NB4 (cell line): ENCODE measurements around the gene NCOA6.

Source experiments
- DNase-seq: peaks from one replicate; pipeline ENCODE4 v3.0.0; 2010; ENCODE audit warnings: low read depth
- H3K4me3 ChIP-seq: one replicate; pipeline ENCODE4 v1.5.1; 2011; ENCODE audit warnings: mild to moderate bottlenecking, low read depth, low read length, moderate library complexity
- MYC ChIP-seq: IDR thresholded peaks from 2 replicates; pipeline ENCODE4 v1.6.1; 2011; ENCODE audit warnings: low read depth, low read length
- POLR2A ChIP-seq: IDR thresholded peaks from 2 replicates; pipeline ENCODE4 v1.6.1; 2011; ENCODE audit warnings: mild to moderate bottlenecking; ENCODE audit not compliant: insufficient read length; ENCODE audit errors: extremely low read depth
- TF ChIP-seq, protein P1 (sequence below): IDR thresholded peaks from 2 replicates; pipeline ENCODE4 v1.6.1; 2011; ENCODE audit warnings: low read depth, low read length
- TF ChIP-seq, protein P2 (sequence below): IDR thresholded peaks from one replicate; pipeline ENCODE4 v1.5.1; 2012; ENCODE audit warnings: low read depth, low read length

The NCOA6 gene

DNA sequence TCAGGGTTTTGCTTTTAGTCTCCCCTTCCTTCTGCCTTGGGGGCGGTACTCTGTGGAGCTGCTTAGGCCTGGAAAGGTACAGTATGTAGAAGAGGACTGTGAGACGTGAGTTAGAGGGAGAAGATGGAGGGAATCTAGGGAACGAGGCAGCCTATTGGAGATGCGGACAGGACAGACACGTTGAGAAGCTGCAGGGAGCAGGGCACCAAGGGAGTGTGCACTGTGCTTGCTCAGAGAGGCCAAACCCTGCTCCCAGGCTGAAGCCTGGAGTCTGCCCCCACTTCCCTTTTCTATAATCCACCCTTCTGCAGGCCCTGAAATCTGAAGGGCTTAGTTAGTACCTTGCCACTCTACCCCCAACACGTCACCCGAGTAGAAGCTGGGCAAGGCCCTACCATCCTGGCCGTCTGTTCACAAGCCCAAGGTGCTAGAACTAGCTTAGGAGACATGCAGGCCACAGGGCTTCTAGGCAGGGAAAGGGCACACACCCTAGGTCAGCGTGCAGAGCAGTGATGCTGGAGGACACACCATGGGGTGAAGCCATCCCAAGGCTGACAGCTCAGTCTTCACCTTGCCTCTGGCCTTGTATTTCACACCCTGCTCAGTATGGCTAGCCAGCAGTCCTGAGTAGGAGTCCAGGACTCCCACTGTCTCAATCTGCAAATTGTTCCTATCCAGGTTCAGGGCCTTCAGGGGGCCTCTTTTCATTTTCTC is 114.4 kb downstream of the NCOA6 start:
- TF ChIP-seq, protein P1, sequence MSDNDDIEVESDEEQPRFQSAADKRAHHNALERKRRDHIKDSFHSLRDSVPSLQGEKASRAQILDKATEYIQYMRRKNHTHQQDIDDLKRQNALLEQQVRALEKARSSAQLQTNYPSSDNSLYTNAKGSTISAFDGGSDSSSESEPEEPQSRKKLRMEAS: no peak
- TF ChIP-seq MYC (no peak), POLR2A (no peak)
- TF ChIP-seq, protein P2, sequence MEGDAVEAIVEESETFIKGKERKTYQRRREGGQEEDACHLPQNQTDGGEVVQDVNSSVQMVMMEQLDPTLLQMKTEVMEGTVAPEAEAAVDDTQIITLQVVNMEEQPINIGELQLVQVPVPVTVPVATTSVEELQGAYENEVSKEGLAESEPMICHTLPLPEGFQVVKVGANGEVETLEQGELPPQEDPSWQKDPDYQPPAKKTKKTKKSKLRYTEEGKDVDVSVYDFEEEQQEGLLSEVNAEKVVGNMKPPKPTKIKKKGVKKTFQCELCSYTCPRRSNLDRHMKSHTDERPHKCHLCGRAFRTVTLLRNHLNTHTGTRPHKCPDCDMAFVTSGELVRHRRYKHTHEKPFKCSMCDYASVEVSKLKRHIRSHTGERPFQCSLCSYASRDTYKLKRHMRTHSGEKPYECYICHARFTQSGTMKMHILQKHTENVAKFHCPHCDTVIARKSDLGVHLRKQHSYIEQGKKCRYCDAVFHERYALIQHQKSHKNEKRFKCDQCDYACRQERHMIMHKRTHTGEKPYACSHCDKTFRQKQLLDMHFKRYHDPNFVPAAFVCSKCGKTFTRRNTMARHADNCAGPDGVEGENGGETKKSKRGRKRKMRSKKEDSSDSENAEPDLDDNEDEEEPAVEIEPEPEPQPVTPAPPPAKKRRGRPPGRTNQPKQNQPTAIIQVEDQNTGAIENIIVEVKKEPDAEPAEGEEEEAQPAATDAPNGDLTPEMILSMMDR: no peak
- H3K4me3 ChIP-seq: no peak overlapping the region
- peak; percentile 59 for DNase-seq

DNA sequence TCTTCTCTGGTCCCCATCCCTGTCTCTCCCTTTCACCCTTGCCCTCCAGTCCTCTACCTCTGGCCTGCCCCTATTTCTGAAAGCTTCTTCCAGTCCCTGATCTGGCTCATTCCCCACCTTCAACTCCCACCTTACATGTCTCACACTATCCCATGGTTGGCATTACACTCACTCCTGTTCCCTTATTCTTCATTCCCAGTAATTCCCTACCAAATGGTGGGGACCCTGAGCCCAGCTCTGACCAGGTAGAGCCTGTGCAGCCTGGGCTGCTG is 114.9 kb downstream of the NCOA6 start:
- DNase-seq: peak; percentile 14
- no peak overlapping the region for H3K4me3 ChIP-seq
- TF ChIP-seq MYC (no peak), POLR2A (no peak)
- TF ChIP-seq, protein P2: no peak
- TF ChIP-seq, protein P1: no peak

DNA sequence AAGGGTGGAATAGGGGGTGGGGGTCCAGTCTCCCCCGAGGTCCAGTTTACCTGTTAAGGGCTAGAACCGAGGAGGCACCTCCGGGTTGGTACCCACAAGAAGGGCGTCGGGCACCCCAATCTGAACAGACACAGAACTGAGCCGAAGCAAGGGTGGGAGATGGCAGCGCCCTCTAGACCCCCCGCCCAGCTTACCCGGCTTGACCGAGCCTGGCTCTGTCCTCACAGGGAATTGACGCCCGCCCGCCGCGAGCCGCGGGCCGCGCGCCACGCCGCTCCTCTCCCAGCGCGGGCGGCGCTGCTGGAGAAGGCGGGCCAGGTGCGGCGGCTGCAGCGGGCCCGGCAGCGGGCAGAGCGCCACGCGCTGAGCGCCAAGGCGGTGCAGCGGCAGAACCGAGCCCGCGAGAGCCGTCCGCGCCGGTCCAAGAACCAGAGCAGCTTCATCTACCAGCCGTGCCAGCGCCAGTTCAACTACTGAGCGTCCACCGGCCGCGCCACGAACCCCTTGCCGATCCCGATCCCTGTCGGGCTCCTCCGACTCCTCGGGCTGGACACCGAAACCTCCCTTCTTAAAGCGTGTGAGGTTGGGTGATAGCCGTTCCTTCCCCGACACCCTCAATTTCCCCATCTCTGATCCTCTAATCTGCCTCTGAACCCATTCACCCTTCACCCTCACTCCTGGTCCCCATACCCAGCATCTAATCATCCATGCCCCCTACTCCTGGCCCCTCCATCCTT is 115.5 kb downstream of the NCOA6 start:
- TF ChIP-seq POLR2A (no peak), MYC (peak; percentile 68)
- TF ChIP-seq, protein P2: peak; percentile 51
- TF ChIP-seq, protein P1: peak; percentile 22; the same call in 1 of the 2 replicates
- peak; percentile 83 for DNase-seq
- H3K4me3 ChIP-seq: peak overlapping the region; percentile 58

DNA sequence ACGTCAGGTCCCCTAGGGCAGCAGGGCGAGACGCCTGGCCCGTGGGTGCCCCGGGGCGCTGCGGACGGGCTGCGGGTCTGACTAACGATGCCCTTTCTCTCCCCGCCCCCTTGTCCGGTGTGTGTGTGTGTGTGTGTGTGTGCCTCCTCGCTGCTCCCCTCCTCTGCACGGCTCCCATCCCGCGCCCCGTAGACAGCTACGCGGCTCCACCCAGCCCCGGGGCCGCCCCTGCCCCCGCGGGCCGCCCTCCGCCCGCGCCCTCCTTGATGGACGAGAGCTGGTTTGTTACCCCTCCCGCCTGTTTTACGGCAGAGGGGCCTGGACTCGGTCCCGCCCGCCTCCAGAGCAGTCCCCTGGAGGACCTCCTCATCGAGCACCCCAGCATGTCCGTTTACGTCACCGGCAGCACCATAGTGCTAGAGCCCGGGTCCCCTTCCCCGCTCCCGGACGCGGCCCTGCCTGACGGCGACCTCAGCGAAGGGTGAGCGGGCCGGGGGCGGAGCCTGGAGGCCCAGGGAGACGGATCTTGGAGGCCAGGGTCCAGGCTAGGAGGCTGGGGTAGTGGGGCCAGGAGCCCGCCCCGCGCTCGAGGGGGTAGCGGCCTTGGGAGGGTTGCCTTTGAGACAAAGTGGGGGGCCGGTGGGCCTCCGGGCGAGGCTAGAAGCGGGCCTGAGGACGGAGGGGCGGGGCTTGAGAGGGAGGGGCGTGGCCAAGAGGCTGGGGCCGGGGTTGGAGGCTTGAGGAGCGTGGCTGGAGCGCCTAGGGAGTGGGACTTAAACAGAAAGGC is 116.2 kb downstream of the NCOA6 start:
- peak; percentile 87 for DNase-seq
- peak overlapping the region; percentile 58 for H3K4me3 ChIP-seq
- TF ChIP-seq, protein P2: no peak
- peak; percentile 43 for TF ChIP-seq POLR2A
- peak; percentile 83 for TF ChIP-seq MYC
- TF ChIP-seq, protein P1: peak; percentile 52; the same call in 1 of the 2 replicates

DNA sequence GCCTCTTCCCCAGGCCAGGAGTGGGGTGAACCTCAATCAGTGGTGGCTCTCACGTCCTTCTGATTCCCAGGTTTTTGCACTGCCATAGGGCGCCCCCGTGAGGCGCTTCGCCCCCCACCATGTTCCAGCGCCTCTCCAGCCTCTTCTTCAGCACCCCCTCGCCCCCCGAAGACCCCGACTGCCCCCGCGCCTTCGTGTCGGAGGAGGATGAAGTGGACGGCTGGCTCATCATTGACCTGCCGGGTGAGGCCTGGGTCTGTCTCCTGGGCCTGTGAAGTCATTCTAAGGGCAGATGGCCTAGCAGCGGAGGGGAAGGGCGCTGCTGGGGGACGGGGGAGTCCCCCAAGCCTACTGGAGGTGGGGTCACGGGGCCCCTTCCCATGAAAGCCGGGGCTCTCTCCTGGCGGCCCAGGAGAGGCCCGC is 116.8 kb downstream of the NCOA6 start:
- peak; percentile 79 for DNase-seq

More for the DNA sequence above, 116.8 kb downstream of the NCOA6 start:
- TF ChIP-seq, protein P1: no peak; the same call in 1 of the 2 replicates
- TF ChIP-seq, protein P2: peak; percentile 76
- H3K4me3 ChIP-seq: peak overlapping the region; percentile 49
